Fibroblast of lung (primary cell): ENCODE measurements around the gene SORBS1. TPM values are rescaled to one million over a fixed set of nuclear protein-coding genes. Genes with fewer than 3 reads are reported as not detected.
A peak's percentile ranks its signal among the peaks of the same experiment; 100 is the strongest.

Source experiments
- DNase-seq, 2 donors: peaks; one replicate each; pipeline versions ENCODE4 v3.0.0 to v3.0.0-alpha.2; 2010; ENCODE audit warnings: low read depth in 2 of 2
- H2AFZ ChIP-seq: 2 replicates; pipeline ENCODE4 v1.5.1; 2012; ENCODE audit warnings: low read length, control low read depth, inconsistent platforms
- H3K27ac ChIP-seq: 2 replicates; pipeline ENCODE4 v1.5.1; 2011; ENCODE audit warnings: low read length, control low read depth; ENCODE audit not compliant: insufficient read depth
- H3K27me3 ChIP-seq: 2 replicates; pipeline ENCODE4 v1.5.1; 2011; ENCODE audit warnings: mild to moderate bottlenecking, low read length; ENCODE audit not compliant: control insufficient read depth, insufficient read depth
- H3K36me3 ChIP-seq: 2 replicates; pipeline ENCODE4 v1.5.1; 2011; ENCODE audit warnings: low read length; ENCODE audit not compliant: control insufficient read depth, insufficient read depth
- H3K4me1 ChIP-seq: 2 replicates; pipeline ENCODE4 v1.5.1; 2011; ENCODE audit warnings: low read length; ENCODE audit not compliant: control insufficient read depth, insufficient read depth; ENCODE audit errors: extremely low read depth
- H3K4me2 ChIP-seq: 2 replicates; pipeline ENCODE4 v1.5.1; 2011; ENCODE audit warnings: low read length, control low read depth; ENCODE audit not compliant: insufficient read depth; ENCODE audit errors: extremely low read depth
- H3K4me3 ChIP-seq, 4 experiments: fragments of 200-600 bp in 1 of 4; sonication (generic) in 1 of 4; replicated peaks in 1 of 4; 2 replicates each; pipeline ENCODE4 v1.5.1; 2011 to 2016; ENCODE audit warnings: low read length in 4 of 4, low read depth in 3 of 4, mild to moderate bottlenecking in 3 of 4, control low read depth in 2 of 4, inconsistent platforms in 1 of 4, mixed read lengths in 1 of 4; ENCODE audit not compliant: insufficient read depth in 1 of 4; ENCODE audit errors: control extremely low read depth in 1 of 4
- H3K79me2 ChIP-seq: 2 replicates; pipeline ENCODE4 v1.5.1; 2012; ENCODE audit warnings: mild to moderate bottlenecking, low read length, inconsistent platforms; ENCODE audit not compliant: control insufficient read depth, insufficient read depth
- H3K9ac ChIP-seq: 2 replicates; pipeline ENCODE4 v1.5.1; 2011; ENCODE audit warnings: mild to moderate bottlenecking, low read length, control low read depth; ENCODE audit not compliant: insufficient read depth
- H3K9me3 ChIP-seq: 2 replicates; pipeline ENCODE4 v1.5.1; 2012; ENCODE audit warnings: low read depth, low read length; ENCODE audit not compliant: control insufficient read depth, insufficient read depth
- H4K20me1 ChIP-seq: 2 replicates; pipeline ENCODE4 v1.5.1; 2011; ENCODE audit warnings: low read length; ENCODE audit not compliant: control insufficient read depth, insufficient read depth; ENCODE audit errors: extremely low read depth
- EZH2 ChIP-seq: IDR thresholded peaks from 2 replicates; pipeline ENCODE4 v1.5.1; 2012; ENCODE audit warnings: low read length, control low read depth, mild to moderate bottlenecking; ENCODE audit errors: missing control alignments
- polyA plus RNA-seq, 2 donors: library from polyadenylated mRNA; depleted of rRNA in 1 of 2; stranded (reverse) in 1 of 2; unstranded in 1 of 2; fragments of >200 nt; gene quantifications; 2 replicates each; pipeline ENCODE4 v1.2.1, GENCODE V29; 2011 to 2012; ENCODE audit warnings: missing spikeins in 1 of 2
- total RNA-seq: library from RNA; depleted of rRNA; stranded (reverse); fragments of >200 nt; gene quantifications from 2 replicates; pipeline ENCODE4 v1.2.1, GENCODE V29; 2014
- TF ChIP-seq, protein P1 (sequence below), 2 donors: IDR thresholded peaks in 1 of 2; conservative IDR thresholded peaks in 1 of 2; 1 replicate in 1 of 2; 2 replicates in 1 of 2; pipeline ENCODE4 v1.5.1; 2011 to 2012; ENCODE audit warnings: low read length in 2 of 2, control low read depth in 1 of 2, inconsistent platforms in 1 of 2, low read depth in 1 of 2, mild to moderate bottlenecking in 1 of 2

Gene SORBS1
- total and polyA plus RNA-seq, 2 donors (not counting 1 experiment from before 2014, with no cell fraction given), result 0.33 to 0.50 TPM

DNA sequence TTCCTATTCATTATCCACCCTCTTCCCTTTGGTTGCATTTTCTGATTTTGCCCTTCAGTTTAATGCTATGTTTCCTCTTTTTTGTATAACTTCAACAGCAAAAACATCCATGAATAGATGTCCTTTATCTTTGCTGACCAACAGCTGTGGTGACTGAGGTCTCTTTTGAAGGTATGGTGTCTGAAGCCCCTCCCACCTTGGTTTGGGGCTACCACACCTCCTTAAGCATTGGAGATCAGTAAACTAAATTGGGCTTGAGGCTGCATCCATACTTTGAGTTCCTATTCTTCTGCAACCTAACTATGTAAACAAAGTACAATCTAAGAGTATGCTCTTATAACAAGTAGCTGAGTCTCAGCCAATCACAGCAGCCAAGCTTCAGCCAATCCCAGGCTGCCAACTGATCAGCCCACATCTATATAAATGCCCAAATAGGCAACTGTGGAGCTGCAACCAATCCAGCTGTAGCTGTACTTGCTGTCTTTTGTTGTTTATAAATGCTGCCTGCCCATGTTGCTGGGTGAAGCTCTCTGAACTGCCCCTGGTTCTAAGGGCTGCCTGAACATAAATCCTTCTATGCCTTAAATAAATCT is 201.0 kb downstream of the SORBS1 start:
- H3K79me2 ChIP-seq, result no peaks in the 10 kb centered on the region
- no peaks in the 10 kb centered on the region for H4K20me1 ChIP-seq
- H3K27ac ChIP-seq, result no peak overlapping the region
- no peak overlapping the region for H3K4me3 ChIP-seq
- DNase-seq, result peak; percentile 18 to 39
- no peaks in the 10 kb centered on the region for H3K4me1 ChIP-seq
- peaks cover 2% of the 10 kb centered on the region for H3K27me3 ChIP-seq
- no peaks in the 10 kb centered on the region for H3K36me3 ChIP-seq
- H3K9ac ChIP-seq, result no peak overlapping the region
- no peak for TF ChIP-seq EZH2
- TF ChIP-seq, protein P1, sequence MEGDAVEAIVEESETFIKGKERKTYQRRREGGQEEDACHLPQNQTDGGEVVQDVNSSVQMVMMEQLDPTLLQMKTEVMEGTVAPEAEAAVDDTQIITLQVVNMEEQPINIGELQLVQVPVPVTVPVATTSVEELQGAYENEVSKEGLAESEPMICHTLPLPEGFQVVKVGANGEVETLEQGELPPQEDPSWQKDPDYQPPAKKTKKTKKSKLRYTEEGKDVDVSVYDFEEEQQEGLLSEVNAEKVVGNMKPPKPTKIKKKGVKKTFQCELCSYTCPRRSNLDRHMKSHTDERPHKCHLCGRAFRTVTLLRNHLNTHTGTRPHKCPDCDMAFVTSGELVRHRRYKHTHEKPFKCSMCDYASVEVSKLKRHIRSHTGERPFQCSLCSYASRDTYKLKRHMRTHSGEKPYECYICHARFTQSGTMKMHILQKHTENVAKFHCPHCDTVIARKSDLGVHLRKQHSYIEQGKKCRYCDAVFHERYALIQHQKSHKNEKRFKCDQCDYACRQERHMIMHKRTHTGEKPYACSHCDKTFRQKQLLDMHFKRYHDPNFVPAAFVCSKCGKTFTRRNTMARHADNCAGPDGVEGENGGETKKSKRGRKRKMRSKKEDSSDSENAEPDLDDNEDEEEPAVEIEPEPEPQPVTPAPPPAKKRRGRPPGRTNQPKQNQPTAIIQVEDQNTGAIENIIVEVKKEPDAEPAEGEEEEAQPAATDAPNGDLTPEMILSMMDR (conservative IDR thresholded peaks at IDR 0.05 in 1 of 2, IDR thresholded peaks at IDR 0.05 in 1 of 2; ENCODE audit: low read depth in 1 of 2, low read length in 2 of 2), result no peak
- no peak overlapping the region for H2AFZ ChIP-seq
- H3K4me2 ChIP-seq, result no peak overlapping the region
- H3K9me3 ChIP-seq, result no peaks in the 10 kb centered on the region

DNA sequence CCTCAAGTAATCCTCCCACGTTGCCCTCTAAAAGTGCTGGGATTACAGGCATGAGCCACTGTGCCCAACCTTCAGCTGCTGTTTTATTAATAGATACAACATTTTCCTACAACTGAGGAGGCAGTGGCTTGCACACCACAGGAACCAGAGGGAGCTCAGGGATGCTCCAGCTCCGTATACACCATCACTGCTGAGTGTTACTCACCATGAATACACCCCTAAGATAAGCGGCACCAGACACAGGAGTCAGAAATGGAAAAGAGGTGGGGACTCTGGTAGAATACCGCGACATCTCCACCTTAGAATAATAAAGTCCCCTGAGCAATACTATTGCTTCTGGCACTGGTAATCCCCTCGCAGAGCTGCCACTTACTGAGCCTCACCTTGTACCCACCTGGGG is 201.7 kb downstream of the SORBS1 start:
- Histone ChIP-seq H3K4me3 (no peak overlapping the region), H3K27ac (no peak overlapping the region), H3K4me2 (no peak overlapping the region), H3K9ac (no peak overlapping the region), H2AFZ (no peak overlapping the region), H4K20me1 (no peaks in the 10 kb centered on the region), H3K36me3 (no peaks in the 10 kb centered on the region), H3K4me1 (no peaks in the 10 kb centered on the region), H3K27me3 (peaks cover 2% of the 10 kb centered on the region), H3K79me2 (no peaks in the 10 kb centered on the region), H3K9me3 (no peaks in the 10 kb centered on the region)
- DNase-seq, result peak in 1 of 2 donors; percentile 19
- TF ChIP-seq, protein P1 (conservative IDR thresholded peaks at IDR 0.05 in 1 of 2, IDR thresholded peaks at IDR 0.05 in 1 of 2; ENCODE audit: low read depth in 1 of 2, low read length in 2 of 2), result no peak
- no peak for TF ChIP-seq EZH2

DNA sequence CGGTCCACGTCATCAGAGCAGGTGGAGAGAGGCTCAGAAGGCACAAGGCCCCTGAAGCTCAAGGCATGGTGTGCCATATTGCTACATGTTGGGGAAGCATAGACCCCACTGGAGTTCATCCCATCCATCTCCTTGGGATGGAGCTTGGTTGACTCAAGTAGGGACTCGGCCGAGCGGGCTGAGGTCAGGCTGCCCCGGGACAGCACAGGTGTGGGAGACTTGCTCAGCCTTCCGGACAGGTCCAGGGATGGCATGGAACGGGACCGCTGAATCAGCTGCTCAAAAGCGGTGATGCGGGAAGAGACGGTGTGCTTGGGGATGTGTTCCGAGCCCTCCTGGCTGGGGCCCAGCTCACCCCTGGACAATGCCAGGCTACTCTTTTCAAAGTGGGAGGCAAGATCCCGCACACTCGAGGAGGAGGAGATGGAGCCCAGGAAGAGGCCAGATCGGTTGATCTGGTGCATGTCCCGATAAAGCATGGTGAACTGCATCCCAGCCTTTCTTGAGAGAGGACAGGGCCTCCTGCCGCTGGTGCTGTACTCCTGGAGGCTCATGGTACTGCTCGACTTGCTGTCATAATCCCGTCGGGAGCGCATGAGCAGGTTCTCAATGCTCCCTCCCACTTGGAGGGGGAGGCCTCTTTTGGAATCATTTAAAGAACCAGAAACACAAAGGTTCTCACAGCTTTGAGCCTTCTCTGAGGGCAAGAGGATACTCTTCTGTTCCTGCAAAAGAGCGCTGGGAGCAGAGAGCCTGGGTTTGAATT is 204.8 kb downstream of the SORBS1 start:
- Histone ChIP-seq H3K4me2 (no peak overlapping the region), H3K27me3 (no peaks in the 10 kb centered on the region), H3K4me3 (no peak overlapping the region), H4K20me1 (no peaks in the 10 kb centered on the region), H3K36me3 (no peaks in the 10 kb centered on the region), H3K9ac (no peak overlapping the region), H3K27ac (no peak overlapping the region), H2AFZ (no peak overlapping the region), H3K9me3 (no peaks in the 10 kb centered on the region), H3K79me2 (no peaks in the 10 kb centered on the region), H3K4me1 (no peaks in the 10 kb centered on the region)
- no peak for DNase-seq
- no peak for TF ChIP-seq EZH2
- TF ChIP-seq, protein P1 (conservative IDR thresholded peaks at IDR 0.05 in 1 of 2, IDR thresholded peaks at IDR 0.05 in 1 of 2; ENCODE audit: low read depth in 1 of 2, low read length in 2 of 2), result no peak
